ENCODE data around the gene B4GALNT4. TPM values are rescaled to one million over a fixed set of nuclear protein-coding genes. Genes with fewer than 3 reads are reported as not detected.
"Not testable (repeated sequence)": the region's sequence is repeated elsewhere in the genome, so short reads cannot be mapped to it uniquely, and the experiment has no call there.

B4GALNT4 gene, protein sequence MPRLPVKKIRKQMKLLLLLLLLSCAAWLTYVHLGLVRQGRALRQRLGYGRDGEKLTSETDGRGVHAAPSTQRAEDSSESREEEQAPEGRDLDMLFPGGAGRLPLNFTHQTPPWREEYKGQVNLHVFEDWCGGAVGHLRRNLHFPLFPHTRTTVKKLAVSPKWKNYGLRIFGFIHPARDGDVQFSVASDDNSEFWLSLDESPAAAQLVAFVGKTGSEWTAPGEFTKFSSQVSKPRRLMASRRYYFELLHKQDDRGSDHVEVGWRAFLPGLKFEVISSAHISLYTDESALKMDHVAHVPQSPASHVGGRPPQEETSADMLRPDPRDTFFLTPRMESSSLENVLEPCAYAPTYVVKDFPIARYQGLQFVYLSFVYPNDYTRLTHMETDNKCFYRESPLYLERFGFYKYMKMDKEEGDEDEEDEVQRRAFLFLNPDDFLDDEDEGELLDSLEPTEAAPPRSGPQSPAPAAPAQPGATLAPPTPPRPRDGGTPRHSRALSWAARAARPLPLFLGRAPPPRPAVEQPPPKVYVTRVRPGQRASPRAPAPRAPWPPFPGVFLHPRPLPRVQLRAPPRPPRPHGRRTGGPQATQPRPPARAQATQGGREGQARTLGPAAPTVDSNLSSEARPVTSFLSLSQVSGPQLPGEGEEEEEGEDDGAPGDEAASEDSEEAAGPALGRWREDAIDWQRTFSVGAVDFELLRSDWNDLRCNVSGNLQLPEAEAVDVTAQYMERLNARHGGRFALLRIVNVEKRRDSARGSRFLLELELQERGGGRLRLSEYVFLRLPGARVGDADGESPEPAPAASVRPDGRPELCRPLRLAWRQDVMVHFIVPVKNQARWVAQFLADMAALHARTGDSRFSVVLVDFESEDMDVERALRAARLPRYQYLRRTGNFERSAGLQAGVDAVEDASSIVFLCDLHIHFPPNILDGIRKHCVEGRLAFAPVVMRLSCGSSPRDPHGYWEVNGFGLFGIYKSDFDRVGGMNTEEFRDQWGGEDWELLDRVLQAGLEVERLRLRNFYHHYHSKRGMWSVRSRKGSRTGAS
- total RNA-seq, result 1.4 TPM
- 0.82 TPM for polyA plus RNA-seq (ENCODE audit: insufficient read depth, low read depth, low replicate concordance)
- long read RNA-seq, donor 1, partial matches to known transcripts, result 0 of 5 reads
- long read RNA-seq, donor 1, other reads (novel, unspliced or antisense), result 0 of 5 reads
- long read RNA-seq, donor 2, partial matches to known transcripts, result 0 of 3 reads
- long read RNA-seq, donor 2, other reads (novel, unspliced or antisense), result 0 of 3 reads
- long read RNA-seq, donor 3, partial matches to known transcripts, result 16 of 19 reads
- long read RNA-seq, donor 3, other reads (novel, unspliced or antisense), result 0 of 19 reads
- long read RNA-seq, donor 4, transcript B4GALNT4-201 (20 exons, 3,444 nt), result major isoform, 5 of 10 reads
- long read RNA-seq, donor 4, partial matches to known transcripts, result 5 of 10 reads
- long read RNA-seq, donor 4, other reads (novel, unspliced or antisense), result 0 of 10 reads
- long read RNA-seq, donor 5, result 0 reads
- long read RNA-seq, donor 6, result 0 reads
- long read RNA-seq, donor 7, partial matches to known transcripts, result 1 of 1 reads
- long read RNA-seq, donor 7, other reads (novel, unspliced or antisense), result 0 of 1 reads
- long read RNA-seq, donor 8, partial matches to known transcripts, result 0 of 3 reads
- long read RNA-seq, donor 8, other reads (novel, unspliced or antisense), result 0 of 3 reads
- long read RNA-seq, donor 9, partial matches to known transcripts, result 0 of 1 reads
- long read RNA-seq, donor 9, other reads (novel, unspliced or antisense), result 0 of 1 reads
- long read RNA-seq, donor 10, partial matches to known transcripts, result 26 of 28 reads
- long read RNA-seq, donor 10, other reads (novel, unspliced or antisense), result 0 of 28 reads

DNA sequence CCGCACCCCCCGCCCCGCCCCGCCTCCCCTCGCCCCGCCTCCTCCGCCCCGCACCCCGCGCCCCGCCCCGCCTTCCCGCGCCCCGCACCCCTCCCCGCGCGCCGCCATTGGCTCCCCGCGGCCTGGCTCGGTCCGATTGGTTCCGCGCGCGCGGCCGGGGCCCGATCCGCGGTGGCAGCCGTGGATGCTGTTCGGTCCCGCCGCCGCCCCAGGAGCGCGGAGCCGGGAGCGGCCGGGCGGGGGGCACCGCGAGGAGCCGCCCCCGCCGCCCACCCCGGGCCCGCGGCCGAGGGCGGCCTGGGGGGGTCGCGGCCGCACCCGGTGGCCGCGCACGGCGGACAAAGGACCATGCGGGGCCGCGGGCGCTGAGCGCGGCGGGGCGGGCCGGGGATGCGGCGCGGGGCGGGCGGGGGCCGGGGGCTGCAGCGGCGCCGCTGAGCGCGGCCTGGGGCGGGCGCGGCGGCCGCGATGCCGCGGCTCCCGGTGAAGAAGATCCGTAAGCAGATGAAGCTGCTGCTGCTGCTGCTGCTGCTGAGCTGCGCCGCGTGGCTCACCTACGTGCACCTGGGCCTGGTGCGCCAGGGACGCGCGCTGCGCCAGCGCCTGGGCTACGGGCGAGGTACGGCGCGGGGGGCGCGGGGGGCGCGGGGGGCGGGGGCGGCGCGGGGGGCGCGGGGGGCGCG is at the start of gene B4GALNT4:
B4GALNT4 (plus strand) TSS at position 164 of the 683 bp plus-strand sequence; CDS start at position 469, 305 bp downstream.
- H3K27me3 ChIP-seq (ENCODE audit: control insufficient read depth, insufficient read depth, low read length), result no peaks in the 10 kb centered on the region
- intact Hi-C loops (cut with DNase I), result no loop called here
- H3K9me3 ChIP-seq (ENCODE audit: control insufficient read depth in 2 of 3, insufficient read depth in 1 of 3, low read length in 3 of 3), result no peaks in the 10 kb centered on the region
- H3K36me3 ChIP-seq (ENCODE audit: control insufficient read depth in 2 of 3, insufficient read depth in 3 of 3, low read length in 3 of 3), result no peaks in the 10 kb centered on the region
- peaks cover 0 to 6% (median 0%) of the 10 kb centered on the region in 3 donors for H3K4me1 ChIP-seq (ENCODE audit: control insufficient read depth in 2 of 3, insufficient read depth in 2 of 3, low read depth in 1 of 3, low read length in 3 of 3)
- no peak within 1 kb of the TSS for H3K9ac ChIP-seq (ENCODE audit: low read length in 3 of 3)
- TF ChIP-seq, protein P1, sequence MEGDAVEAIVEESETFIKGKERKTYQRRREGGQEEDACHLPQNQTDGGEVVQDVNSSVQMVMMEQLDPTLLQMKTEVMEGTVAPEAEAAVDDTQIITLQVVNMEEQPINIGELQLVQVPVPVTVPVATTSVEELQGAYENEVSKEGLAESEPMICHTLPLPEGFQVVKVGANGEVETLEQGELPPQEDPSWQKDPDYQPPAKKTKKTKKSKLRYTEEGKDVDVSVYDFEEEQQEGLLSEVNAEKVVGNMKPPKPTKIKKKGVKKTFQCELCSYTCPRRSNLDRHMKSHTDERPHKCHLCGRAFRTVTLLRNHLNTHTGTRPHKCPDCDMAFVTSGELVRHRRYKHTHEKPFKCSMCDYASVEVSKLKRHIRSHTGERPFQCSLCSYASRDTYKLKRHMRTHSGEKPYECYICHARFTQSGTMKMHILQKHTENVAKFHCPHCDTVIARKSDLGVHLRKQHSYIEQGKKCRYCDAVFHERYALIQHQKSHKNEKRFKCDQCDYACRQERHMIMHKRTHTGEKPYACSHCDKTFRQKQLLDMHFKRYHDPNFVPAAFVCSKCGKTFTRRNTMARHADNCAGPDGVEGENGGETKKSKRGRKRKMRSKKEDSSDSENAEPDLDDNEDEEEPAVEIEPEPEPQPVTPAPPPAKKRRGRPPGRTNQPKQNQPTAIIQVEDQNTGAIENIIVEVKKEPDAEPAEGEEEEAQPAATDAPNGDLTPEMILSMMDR (IDR thresholded peaks at IDR 0.05; ENCODE audit: borderline replicate concordance, extremely low read depth, insufficient read depth), result no peak
- no peak within 1 kb of the TSS for H3K27ac ChIP-seq (ENCODE audit: low read depth in 2 of 2, low read length in 2 of 2)
- no peak for FAIRE-seq
- peak within 1 kb of the TSS in 1 of 3 donors; percentile 21 for H3K4me3 ChIP-seq (ENCODE audit: low read length in 3 of 3)
- DNase-seq, result peak in 3 of 5 donors; percentile 46 to 76 (median 74)

DNA sequence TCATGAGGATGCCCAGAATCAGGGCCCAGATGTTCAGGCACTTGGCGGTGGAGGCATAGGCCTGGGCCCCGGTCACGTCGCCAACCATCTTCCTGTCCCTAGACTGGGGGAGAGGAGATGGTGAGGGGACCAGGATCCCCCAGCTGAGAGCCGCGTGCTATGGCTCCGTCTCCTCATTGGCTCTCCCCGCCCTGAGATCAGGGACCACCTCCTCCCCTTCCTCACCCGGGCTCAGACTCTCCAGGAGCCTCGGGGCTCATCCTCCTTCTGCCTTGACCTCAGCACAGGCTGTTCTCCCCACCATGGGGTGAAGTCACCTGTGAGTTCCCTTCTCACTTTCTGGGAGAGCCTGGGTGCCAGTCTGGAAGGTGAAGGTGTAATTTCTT is 49.4 kb upstream of the B4GALNT4 start:
- intact Hi-C loops (cut with DNase I); H3K36me3 ChIP-seq (ENCODE audit: control insufficient read depth in 2 of 3, insufficient read depth in 3 of 3, low read length in 3 of 3); FAIRE-seq; H3K9me3 ChIP-seq (ENCODE audit: control insufficient read depth in 2 of 3, insufficient read depth in 1 of 3, low read length in 3 of 3); H3K27me3 ChIP-seq (ENCODE audit: control insufficient read depth, insufficient read depth, low read length): not testable (repeated sequence)
- Histone ChIP-seq H3K9ac (ENCODE audit: low read length in 3 of 3) (peak overlapping the region; percentile 7 to 94 (median 65)), H3K4me1 (ENCODE audit: control insufficient read depth in 2 of 3, insufficient read depth in 2 of 3, low read depth in 1 of 3, low read length in 3 of 3) (peaks cover 0 to 11% (median 6%) of the 10 kb centered on the region in 3 donors), H3K4me3 (ENCODE audit: low read length in 3 of 3) (peak overlapping the region; percentile 38 to 84 (median 61)), H3K27ac (ENCODE audit: low read depth in 2 of 2, low read length in 2 of 2) (peak overlapping the region; percentile 86 to 92)
- peak in 2 of 5 donors; percentile 31 to 75 for DNase-seq

DNA sequence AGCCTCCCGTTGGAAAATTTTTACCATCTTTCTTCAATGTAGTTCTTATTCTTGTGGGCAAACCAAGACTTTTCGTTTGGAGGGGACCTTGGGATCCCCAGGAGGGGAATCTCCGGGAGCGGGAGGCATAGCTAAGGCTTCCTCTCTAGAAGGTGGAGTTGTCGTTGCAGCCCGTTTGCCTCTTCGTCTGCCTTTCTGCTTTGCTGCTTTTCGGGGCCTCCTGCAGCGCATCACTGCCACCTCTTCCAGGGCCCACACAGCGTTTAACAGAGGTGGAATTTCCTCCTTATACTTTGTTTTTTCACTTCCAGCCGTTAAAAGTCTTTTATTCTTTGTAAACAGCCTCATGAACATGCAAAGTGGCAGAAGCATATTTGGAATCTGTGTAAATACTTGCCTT is 45.1 kb upstream of the B4GALNT4 start:
- H3K4me1 ChIP-seq (ENCODE audit: control insufficient read depth in 2 of 3, insufficient read depth in 2 of 3, low read depth in 1 of 3, low read length in 3 of 3), result peaks cover 6 to 22% (median 15%) of the 10 kb centered on the region in 3 donors
- no peak overlapping the region for H3K4me3 ChIP-seq (ENCODE audit: low read length in 3 of 3)
- intact Hi-C loops (cut with DNase I), result no loop called here
- H3K27me3 ChIP-seq (ENCODE audit: control insufficient read depth, insufficient read depth, low read length), result no peaks in the 10 kb centered on the region
- H3K36me3 ChIP-seq (ENCODE audit: control insufficient read depth in 2 of 3, insufficient read depth in 3 of 3, low read length in 3 of 3), result no peaks in the 10 kb centered on the region
- no peaks in the 10 kb centered on the region for H3K9me3 ChIP-seq (ENCODE audit: control insufficient read depth in 2 of 3, insufficient read depth in 1 of 3, low read length in 3 of 3)
- peak overlapping the region in 1 of 3 donors; percentile 12 for H3K9ac ChIP-seq (ENCODE audit: low read length in 3 of 3)
- H3K27ac ChIP-seq (ENCODE audit: low read depth in 2 of 2, low read length in 2 of 2), result peak overlapping the region; percentile 43 to 56
- DNase-seq (peak in 3 of 5 donors; percentile 33 to 48 (median 40)), FAIRE-seq (no peak)
- TF ChIP-seq, protein P1 (IDR thresholded peaks at IDR 0.05; ENCODE audit: borderline replicate concordance, extremely low read depth, insufficient read depth), result no peak

DNA sequence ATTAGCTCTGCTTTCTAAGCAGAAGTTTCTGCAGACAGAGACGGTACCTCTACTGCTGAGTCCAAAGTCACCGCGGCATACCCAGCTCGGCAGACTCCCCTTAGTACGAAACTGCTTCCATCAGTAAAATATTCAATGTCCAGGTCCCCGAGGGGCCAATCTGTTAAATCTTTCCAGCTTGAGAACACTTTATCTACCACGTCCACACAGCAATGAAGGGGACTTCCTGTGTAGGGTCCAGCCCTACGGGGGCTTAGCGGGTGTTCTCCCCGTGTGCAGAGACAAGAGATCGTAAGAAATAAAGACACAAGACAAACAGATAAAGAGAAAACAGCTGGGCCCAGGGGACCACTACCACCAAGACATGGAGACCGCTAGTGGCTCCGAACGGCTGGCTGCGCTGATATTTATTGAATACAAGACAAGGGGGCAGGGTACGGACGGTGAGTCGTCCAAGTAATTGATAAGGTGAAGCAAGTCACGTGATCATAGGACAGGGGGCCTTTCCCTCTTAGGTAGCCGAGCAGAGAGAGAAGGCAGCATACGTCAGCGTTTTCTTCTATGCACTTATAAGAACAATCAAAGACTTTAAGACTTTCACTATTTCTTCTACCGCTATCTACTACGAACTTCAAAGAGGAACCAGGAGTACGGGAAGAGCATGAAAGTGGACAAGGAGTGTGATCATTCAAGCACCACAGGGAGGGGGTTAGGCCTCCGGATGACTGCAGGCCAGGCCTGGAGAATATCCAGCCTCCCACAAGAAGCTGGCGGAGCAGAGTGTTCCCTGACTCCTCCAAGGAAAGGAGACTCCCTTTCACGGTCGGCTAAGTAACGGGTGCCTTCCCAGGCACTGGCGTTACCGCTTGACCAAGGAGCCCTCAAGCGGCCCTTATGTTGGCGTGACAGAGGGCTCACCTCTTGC is 44.4 kb upstream of the B4GALNT4 start:
- Histone ChIP-seq H3K9ac (ENCODE audit: low read length in 3 of 3) (peak overlapping the region in 1 of 3 donors; percentile 12), H3K27ac (ENCODE audit: low read depth in 2 of 2, low read length in 2 of 2) (peak overlapping the region; percentile 43 to 56), H3K4me1 (ENCODE audit: control insufficient read depth in 2 of 3, insufficient read depth in 2 of 3, low read depth in 1 of 3, low read length in 3 of 3) (peaks cover 6 to 18% (median 15%) of the 10 kb centered on the region in 3 donors)
- peak in 4 of 5 donors; percentile 55 to 75 (median 64) for DNase-seq
- intact Hi-C loops (cut with DNase I); H3K9me3 ChIP-seq (ENCODE audit: control insufficient read depth in 2 of 3, insufficient read depth in 1 of 3, low read length in 3 of 3); H3K4me3 ChIP-seq (ENCODE audit: low read length in 3 of 3); H3K36me3 ChIP-seq (ENCODE audit: control insufficient read depth in 2 of 3, insufficient read depth in 3 of 3, low read length in 3 of 3); FAIRE-seq; H3K27me3 ChIP-seq (ENCODE audit: control insufficient read depth, insufficient read depth, low read length): not testable (repeated sequence)
